ENCODE measurements around the gene SSBP1.

Gene SSBP1

DNA sequence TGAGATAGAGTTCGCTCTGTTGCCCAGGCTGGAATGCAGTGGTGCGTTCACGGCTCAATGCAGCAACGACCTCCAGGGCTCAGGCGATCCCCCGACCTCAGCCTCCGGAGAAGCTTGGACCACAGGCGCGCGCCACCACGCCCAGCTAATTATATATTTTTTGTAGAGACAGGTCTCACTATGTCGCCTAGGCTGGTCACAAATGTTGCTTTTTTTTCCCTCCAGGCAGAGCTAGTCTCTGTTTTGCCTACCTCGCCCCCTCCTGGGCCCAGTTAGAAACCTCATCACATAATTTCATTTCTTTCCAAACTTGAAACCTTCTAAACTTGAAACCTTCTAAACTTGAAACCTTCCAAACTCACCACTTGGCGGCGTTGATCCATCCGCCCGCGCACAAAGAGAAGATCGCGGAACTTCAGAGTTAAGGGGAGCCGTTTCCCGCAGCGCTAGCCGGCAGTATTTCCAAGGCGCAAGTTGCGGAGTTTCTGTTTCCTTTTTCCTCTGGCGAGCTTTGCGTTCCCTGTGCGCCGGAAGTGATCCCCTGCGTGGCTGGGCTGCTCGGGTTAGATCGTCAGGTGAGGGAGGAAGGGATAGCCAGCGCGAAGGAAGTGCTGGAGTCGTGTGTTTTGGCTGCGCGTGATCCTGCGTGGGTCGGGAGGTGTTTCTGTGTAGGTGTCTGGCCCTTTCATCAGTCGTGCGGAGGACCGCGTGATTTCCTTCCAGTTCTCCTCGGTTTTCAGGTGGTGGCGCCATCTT lies at the start of gene SSBP1:
TSS of gene SSBP1 (plus strand) at position 523 of the 756 bp plus-strand sequence. CDS start 809 bp downstream, outside the sequence.
- TF ChIP-seq ZC3H10 (CRISPR knock-in tag; IDR thresholded peaks at IDR 0.05) = no peak
- TF ChIP-seq ZNF8 (CRISPR knock-in tag; IDR thresholded peaks at IDR 0.05) = peak; percentile 53; the same call in 1 of the 2 replicates
- peak; percentile 63 for TF ChIP-seq RARB (CRISPR knock-in tag; IDR thresholded peaks at IDR 0.05)
- TF ChIP-seq CSDC2 (CRISPR knock-in tag; IDR thresholded peaks at IDR 0.05) = peak; percentile 75; the same call in 1 of the 2 replicates
- 0 out of 2 replicates have a peak, but pooled peaks have one; percentile 52 for TF ChIP-seq ZFP3 (CRISPR knock-in tag; IDR thresholded peaks at IDR 0.05)
- TF ChIP-seq TOX (CRISPR knock-in tag; IDR thresholded peaks at IDR 0.05; ENCODE audit: borderline replicate concordance) = no peak
- no peak for TF ChIP-seq ZNF70 (CRISPR knock-in tag; IDR thresholded peaks at IDR 0.05)
- TF ChIP-seq BACH2 (CRISPR knock-in tag; IDR thresholded peaks at IDR 0.05; ENCODE audit: borderline replicate concordance) = no peak
- TF ChIP-seq ISL1 (CRISPR knock-in tag; IDR thresholded peaks at IDR 0.05) = peak; percentile 32; the same call in 1 of the 2 replicates
- 0 out of 2 replicates have a peak, but pooled peaks have one; percentile 68 for TF ChIP-seq GLIS3 (CRISPR knock-in tag; IDR thresholded peaks at IDR 0.05)
- no peak for TF ChIP-seq PPARA (CRISPR knock-in tag; IDR thresholded peaks at IDR 0.05; ENCODE audit: borderline replicate concordance)
- TF ChIP-seq POU6F1 (CRISPR knock-in tag; IDR thresholded peaks at IDR 0.05; ENCODE audit: borderline replicate concordance, low read depth) = peak; percentile 89; the same call in 1 of the 2 replicates
- no peak for TF ChIP-seq OSR1 (CRISPR knock-in tag; IDR thresholded peaks at IDR 0.05)
- peak; percentile 62; the same call in 1 of the 2 replicates for TF ChIP-seq TSHZ2 (CRISPR knock-in tag; IDR thresholded peaks at IDR 0.05)
- no peak for TF ChIP-seq SNAI2 (CRISPR knock-in tag; IDR thresholded peaks at IDR 0.05)
- TF ChIP-seq ESRRG (CRISPR knock-in tag; IDR thresholded peaks at IDR 0.05) = peak; percentile 7; the same call in 1 of the 2 replicates
- TF ChIP-seq ZFP30 (CRISPR knock-in tag; IDR thresholded peaks at IDR 0.05) = 0 out of 2 replicates have a peak, but pooled peaks have one; percentile 26
- TF ChIP-seq, protein P1, sequence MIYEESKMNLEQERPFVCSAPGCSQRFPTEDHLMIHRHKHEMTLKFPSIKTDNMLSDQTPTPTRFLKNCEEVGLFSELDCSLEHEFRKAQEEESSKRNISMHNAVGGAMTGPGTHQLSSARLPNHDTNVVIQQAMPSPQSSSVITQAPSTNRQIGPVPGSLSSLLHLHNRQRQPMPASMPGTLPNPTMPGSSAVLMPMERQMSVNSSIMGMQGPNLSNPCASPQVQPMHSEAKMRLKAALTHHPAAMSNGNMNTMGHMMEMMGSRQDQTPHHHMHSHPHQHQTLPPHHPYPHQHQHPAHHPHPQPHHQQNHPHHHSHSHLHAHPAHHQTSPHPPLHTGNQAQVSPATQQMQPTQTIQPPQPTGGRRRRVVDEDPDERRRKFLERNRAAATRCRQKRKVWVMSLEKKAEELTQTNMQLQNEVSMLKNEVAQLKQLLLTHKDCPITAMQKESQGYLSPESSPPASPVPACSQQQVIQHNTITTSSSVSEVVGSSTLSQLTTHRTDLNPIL (CRISPR knock-in tag; IDR thresholded peaks at IDR 0.05; ENCODE audit: low read depth) = no peak
- peak; percentile 45; the same call in 1 of the 2 replicates for TF ChIP-seq TCF4 (CRISPR knock-in tag; IDR thresholded peaks at IDR 0.05; ENCODE audit: borderline replicate concordance)
- TF ChIP-seq, protein P2, sequence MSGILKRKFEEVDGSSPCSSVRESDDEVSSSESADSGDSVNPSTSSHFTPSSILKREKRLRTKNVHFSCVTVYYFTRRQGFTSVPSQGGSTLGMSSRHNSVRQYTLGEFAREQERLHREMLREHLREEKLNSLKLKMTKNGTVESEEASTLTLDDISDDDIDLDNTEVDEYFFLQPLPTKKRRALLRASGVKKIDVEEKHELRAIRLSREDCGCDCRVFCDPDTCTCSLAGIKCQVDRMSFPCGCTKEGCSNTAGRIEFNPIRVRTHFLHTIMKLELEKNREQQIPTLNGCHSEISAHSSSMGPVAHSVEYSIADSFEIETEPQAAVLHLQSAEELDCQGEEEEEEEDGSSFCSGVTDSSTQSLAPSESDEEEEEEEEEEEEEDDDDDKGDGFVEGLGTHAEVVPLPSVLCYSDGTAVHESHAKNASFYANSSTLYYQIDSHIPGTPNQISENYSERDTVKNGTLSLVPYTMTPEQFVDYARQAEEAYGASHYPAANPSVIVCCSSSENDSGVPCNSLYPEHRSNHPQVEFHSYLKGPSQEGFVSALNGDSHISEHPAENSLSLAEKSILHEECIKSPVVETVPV (CRISPR knock-in tag; IDR thresholded peaks at IDR 0.05) = 0 out of 2 replicates have a peak, but pooled peaks have one; percentile 31
- no peak for TF ChIP-seq PATZ1 (CRISPR knock-in tag; IDR thresholded peaks at IDR 0.05; ENCODE audit: borderline replicate concordance)
- no peak for TF ChIP-seq ZNF565 (CRISPR knock-in tag; conservative IDR thresholded peaks at IDR 0.05; ENCODE audit: low read depth)
- TF ChIP-seq ARNTL (CRISPR knock-in tag; IDR thresholded peaks at IDR 0.05; ENCODE audit: borderline replicate concordance, low read depth) = 0 out of 2 replicates have a peak, but pooled peaks have one; percentile 58
- peak; percentile 94 for ATAC-seq

Data from SK-N-SH treated with all-trans-retinoic acid at 6 μM for 48 hours (cell line).